Stimulated activated CD8-positive, alpha-beta memory T cell treated with anti-CD3 and anti-CD28 coated beads, Interleukin-12 subunit alpha, Interleukin-12 subunit beta, amount 100 ng/mL, for 4 hours (primary cell): ENCODE results near the gene ARHGAP26.

Source experiments
- DNase-seq: peaks from one replicate; pipeline ENCODE4 v3.0.0-alpha.2; 2020; ENCODE audit warnings: low read depth

The ARHGAP26 gene

GRCh38 chr5:143061161-143061945, 291.2 kb downstream of the ARHGAP26 start:
- no peak for DNase-seq

- DNase-seq = no peak
Observed at GRCh38 chr5:143062379-143062778, 292.2 kb downstream of the ARHGAP26 start.

GRCh38 chr5:143063175-143063970, 293.2 kb downstream of the ARHGAP26 start:
- no peak for DNase-seq

GRCh38 chr5:143064218-143064641, 294.1 kb downstream of the ARHGAP26 start:
- no peak for DNase-seq

GRCh38 chr5:143064676-143065075, 294.5 kb downstream of the ARHGAP26 start:
- DNase-seq = no peak

- no peak for DNase-seq
Observed at GRCh38 chr5:143065185-143065965, 295.2 kb downstream of the ARHGAP26 start.

- DNase-seq = no peak
Observed at GRCh38 chr5:143065996-143066522, 295.9 kb downstream of the ARHGAP26 start.

GRCh38 chr5:143066556-143067281, 296.5 kb downstream of the ARHGAP26 start:
- no peak for DNase-seq

GRCh38 chr5:143068712-143069111, 298.5 kb downstream of the ARHGAP26 start:
- DNase-seq = no peak

GRCh38 chr5:143071927-143072326, 301.8 kb downstream of the ARHGAP26 start:
- no peak for DNase-seq

GRCh38 chr5:143072734-143073133, 302.6 kb downstream of the ARHGAP26 start:
- no peak for DNase-seq

- no peak for DNase-seq
Observed at GRCh38 chr5:143073766-143074165, 303.6 kb downstream of the ARHGAP26 start.

- no peak for DNase-seq
Observed at GRCh38 chr5:143074414-143074996, 304.3 kb downstream of the ARHGAP26 start.

GRCh38 chr5:143076377-143076776, 306.2 kb downstream of the ARHGAP26 start:
- no peak for DNase-seq

- DNase-seq = no peak
Observed at GRCh38 chr5:143077453-143078103, 307.4 kb downstream of the ARHGAP26 start.

GRCh38 chr5:143078313-143078712, 308.1 kb downstream of the ARHGAP26 start:
- DNase-seq = no peak

- DNase-seq = no peak
Observed at GRCh38 chr5:143078971-143079370, 308.8 kb downstream of the ARHGAP26 start.

- DNase-seq = no peak
Observed at GRCh38 chr5:143080407-143080806, 310.2 kb downstream of the ARHGAP26 start.

GRCh38 chr5:143080982-143081381, 310.8 kb downstream of the ARHGAP26 start:
- no peak for DNase-seq

GRCh38 chr5:143083006-143083405, 312.8 kb downstream of the ARHGAP26 start:
- DNase-seq = no peak

GRCh38 chr5:143084407-143084806, 314.2 kb downstream of the ARHGAP26 start:
- no peak for DNase-seq
